C4-2B (cell line): Measurements from ENCODE around the gene RNASET2.

ENCODE experiments used
- ZFX ChIP-seq: fragments of 450-650 bp; IDR thresholded peaks from 2 replicates; pipeline ENCODE4 v1.6.1; 2017
- TF ChIP-seq, protein P1 (sequence below): fragments of 450-650 bp; conservative IDR thresholded peaks from 2 replicates; pipeline ENCODE4 v1.5.1; 2017; ENCODE audit warnings: mild to moderate bottlenecking

- TF ChIP-seq, protein P1, sequence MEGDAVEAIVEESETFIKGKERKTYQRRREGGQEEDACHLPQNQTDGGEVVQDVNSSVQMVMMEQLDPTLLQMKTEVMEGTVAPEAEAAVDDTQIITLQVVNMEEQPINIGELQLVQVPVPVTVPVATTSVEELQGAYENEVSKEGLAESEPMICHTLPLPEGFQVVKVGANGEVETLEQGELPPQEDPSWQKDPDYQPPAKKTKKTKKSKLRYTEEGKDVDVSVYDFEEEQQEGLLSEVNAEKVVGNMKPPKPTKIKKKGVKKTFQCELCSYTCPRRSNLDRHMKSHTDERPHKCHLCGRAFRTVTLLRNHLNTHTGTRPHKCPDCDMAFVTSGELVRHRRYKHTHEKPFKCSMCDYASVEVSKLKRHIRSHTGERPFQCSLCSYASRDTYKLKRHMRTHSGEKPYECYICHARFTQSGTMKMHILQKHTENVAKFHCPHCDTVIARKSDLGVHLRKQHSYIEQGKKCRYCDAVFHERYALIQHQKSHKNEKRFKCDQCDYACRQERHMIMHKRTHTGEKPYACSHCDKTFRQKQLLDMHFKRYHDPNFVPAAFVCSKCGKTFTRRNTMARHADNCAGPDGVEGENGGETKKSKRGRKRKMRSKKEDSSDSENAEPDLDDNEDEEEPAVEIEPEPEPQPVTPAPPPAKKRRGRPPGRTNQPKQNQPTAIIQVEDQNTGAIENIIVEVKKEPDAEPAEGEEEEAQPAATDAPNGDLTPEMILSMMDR: no peak
- TF ChIP-seq ZFX: no peak
Observed at GRCh38 chr6:166971271-166971670, 14.9 kb upstream of the RNASET2 start.
